HepG2 (cell line): ENCODE data around the gene ZNF30. TPM values are rescaled to one million over a fixed set of nuclear protein-coding genes. Genes with fewer than 3 reads are reported as not detected.

Source experiments
- FOXK1 ChIP-seq: sonication (generic); formaldehyde crosslinking; IDR thresholded peaks from 2 replicates; pipeline ENCODE4 v1.4.0; 2020; ENCODE audit warnings: low read depth, missing genetic modification reagents, borderline replicate concordance
- HDAC6 ChIP-seq: fragments of 200-600 bp; sonication (generic); IDR thresholded peaks from 2 replicates; pipeline ENCODE4 v1.7.0; 2017; ENCODE audit warnings: mild to moderate bottlenecking, antibody characterized with exemption, low read length, low read depth
- IKZF1 ChIP-seq: fragments of 450-650 bp; IDR thresholded peaks from 2 replicates; pipeline ENCODE4 v1.7.1; 2016
- MLLT10 ChIP-seq: sonication (generic); formaldehyde crosslinking; IDR thresholded peaks from 2 replicates; pipeline ENCODE4 v1.4.0; 2020; ENCODE audit warnings: missing genetic modification reagents
- SP4 ChIP-seq: sonication (generic); formaldehyde crosslinking; IDR thresholded peaks from 2 replicates; pipeline ENCODE4 v1.8.1; 2023; ENCODE audit warnings: mild to moderate bottlenecking, missing genetic modification reagents
- TOPORS ChIP-seq: sonication (generic); formaldehyde crosslinking; IDR thresholded peaks from 2 replicates; pipeline ENCODE4 v1.8.0; 2023; ENCODE audit warnings: mild to moderate bottlenecking, missing genetic modification reagents
- ZBTB21 ChIP-seq: sonication (generic); formaldehyde crosslinking; IDR thresholded peaks from 2 replicates; pipeline ENCODE4 v1.4.0; 2020; ENCODE audit warnings: missing genetic modification reagents
- ZBTB42 ChIP-seq: sonication (generic); formaldehyde crosslinking; IDR thresholded peaks from 2 replicates; pipeline ENCODE4 v1.5.0; 2020; ENCODE audit warnings: mild to moderate bottlenecking, missing genetic modification reagents
- ZBTB7A ChIP-seq: sonication (generic); formaldehyde crosslinking; IDR thresholded peaks from 2 replicates; pipeline ENCODE4 v1.8.0; 2022; ENCODE audit warnings: mild to moderate bottlenecking, missing genetic modification reagents
- ZKSCAN8 ChIP-seq: IDR thresholded peaks from 2 replicates; pipeline ENCODE4 v1.6.1; 2016; ENCODE audit warnings: borderline replicate concordance, missing genetic modification reagents, missing compliant biosample characterization
- ZNF331 ChIP-seq: sonication (generic); formaldehyde crosslinking; IDR thresholded peaks from 2 replicates; pipeline ENCODE4 v1.4.0; 2020; ENCODE audit warnings: missing genetic modification reagents
- ZNF496 ChIP-seq: sonication (generic); formaldehyde crosslinking; IDR thresholded peaks from 2 replicates; pipeline ENCODE4 v1.8.1; 2023; ENCODE audit warnings: mild to moderate bottlenecking, moderate library complexity, missing genetic modification reagents; ENCODE audit not compliant: insufficient replicate concordance
- ZNF569 ChIP-seq: sonication (generic); formaldehyde crosslinking; IDR thresholded peaks from 2 replicates; pipeline ENCODE4 v1.5.0; 2020; ENCODE audit warnings: mild to moderate bottlenecking, missing genetic modification reagents, moderate library complexity, borderline replicate concordance
- ZNF782 ChIP-seq: sonication (generic); formaldehyde crosslinking; IDR thresholded peaks from 2 replicates; pipeline ENCODE4 v1.4.0; 2020; ENCODE audit warnings: missing genetic modification reagents, mild to moderate bottlenecking, borderline replicate concordance
- ZNF839 ChIP-seq: sonication (generic); formaldehyde crosslinking; IDR thresholded peaks from 2 replicates; pipeline ENCODE4 v1.4.0; 2020; ENCODE audit warnings: missing genetic modification reagents, mild to moderate bottlenecking, borderline replicate concordance
- ZSCAN29 ChIP-seq: sonication (generic); formaldehyde crosslinking; conservative IDR thresholded peaks from 2 replicates; pipeline ENCODE4 v1.4.0; 2020; ENCODE audit warnings: mild to moderate bottlenecking, missing genetic modification reagents
- polyA plus RNA-seq, 8 experiments: library from polyadenylated mRNA; depleted of rRNA in 3 of 8; stranded (reverse) in 7 of 8; unstranded in 1 of 8; fragments of >200 nt; fragmentation: Illumina TruSeq in 4 of 8; extraction: Trizol in 4 of 8; gene quantifications; 2 replicates each; pipeline versions ENCODE4 v1.2.1 to v1.2.3, GENCODE V29; 2011 to 2016; ENCODE audit warnings: low read depth in 4 of 8, missing spikeins in 1 of 8, mixed read lengths in 1 of 8; ENCODE audit not compliant: insufficient read depth in 1 of 8
- total RNA-seq, 5 experiments: library from RNA; depleted of rRNA; stranded (reverse); fragments of >200 nt; fragmentation: Illumina TruSeq; extraction: Trizol; gene quantifications; 2 replicates each; pipeline ENCODE4 v1.2.3, GENCODE V29; 2016; ENCODE audit warnings: low read depth in 1 of 5
- TF ChIP-seq, protein P1 (sequence below): sonication (generic); formaldehyde crosslinking; IDR thresholded peaks from 2 replicates; pipeline ENCODE4 v1.4.0; 2020; ENCODE audit warnings: missing genetic modification reagents
- TF ChIP-seq, protein P2 (sequence below), 2 experiments: fragments of 450-650 bp in 1 of 2; sonication (generic) in 1 of 2; formaldehyde crosslinking; IDR thresholded peaks; 2 replicates each; pipeline versions ENCODE4 v1.5.0 to v1.8.0; 2020 to 2022; ENCODE audit warnings: mild to moderate bottlenecking in 1 of 2, missing genetic modification reagents in 1 of 2
- TF ChIP-seq, protein P3 (sequence below): sonication (generic); formaldehyde crosslinking; IDR thresholded peaks from 2 replicates; pipeline ENCODE4 v1.5.0; 2020; ENCODE audit warnings: mild to moderate bottlenecking, missing genetic modification reagents, borderline replicate concordance
- TF ChIP-seq, protein P4 (sequence below): sonication (generic); formaldehyde crosslinking; IDR thresholded peaks from 2 replicates; pipeline ENCODE4 v1.4.0; 2020; ENCODE audit warnings: mild to moderate bottlenecking, missing genetic modification reagents, borderline replicate concordance

The ZNF30 gene
- total and polyA plus RNA-seq, 2 of the 13 experiments (the other 11 are each of a cell fraction or from before 2014, with no cell fraction given), result 2.3 to 4.4 TPM

DNA sequence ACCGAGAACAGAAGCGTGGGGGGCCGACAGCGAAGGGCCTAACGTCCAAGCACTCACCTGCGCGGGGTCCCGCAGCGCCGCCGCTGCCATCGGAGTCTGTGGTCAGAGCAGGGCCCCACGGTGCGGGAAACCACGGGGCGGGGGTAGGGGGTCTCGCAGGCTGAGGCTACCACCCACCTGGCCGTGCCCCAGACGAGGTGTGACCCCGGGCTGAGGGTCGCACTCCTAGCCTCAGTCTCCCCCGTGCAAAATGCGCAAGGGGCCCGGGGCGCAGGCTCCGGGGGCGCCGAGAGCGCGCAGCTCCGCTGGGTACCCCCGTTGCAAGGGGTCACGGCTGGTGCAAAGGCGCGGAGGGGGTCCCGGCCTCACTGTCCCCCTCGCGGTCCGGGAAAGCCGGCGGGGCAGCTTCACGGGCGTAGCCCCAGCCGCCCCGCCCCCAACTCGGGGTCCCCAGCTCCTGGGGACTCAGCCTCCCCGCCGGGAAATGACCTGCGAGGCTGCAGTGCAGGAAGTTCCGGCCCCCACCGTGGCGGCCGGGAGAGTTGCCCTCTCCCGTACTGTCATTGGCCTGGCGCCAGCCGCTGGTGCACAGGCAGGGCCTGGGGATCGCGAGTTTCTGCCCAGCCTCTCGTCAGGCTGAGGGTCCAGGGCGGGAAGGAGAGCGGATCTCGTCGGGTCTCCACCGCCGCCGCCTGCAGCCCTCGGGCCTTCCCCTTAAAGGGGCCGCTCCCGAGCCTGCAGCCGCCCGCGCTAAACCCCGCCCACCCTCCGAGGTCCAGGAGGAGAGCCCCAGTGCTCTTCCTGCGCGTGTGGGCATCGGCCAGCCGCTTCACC, 37.1 kb downstream of the ZNF30 start, which contains the start of gene ZNF792 (continued):
- TF ChIP-seq, protein P1, sequence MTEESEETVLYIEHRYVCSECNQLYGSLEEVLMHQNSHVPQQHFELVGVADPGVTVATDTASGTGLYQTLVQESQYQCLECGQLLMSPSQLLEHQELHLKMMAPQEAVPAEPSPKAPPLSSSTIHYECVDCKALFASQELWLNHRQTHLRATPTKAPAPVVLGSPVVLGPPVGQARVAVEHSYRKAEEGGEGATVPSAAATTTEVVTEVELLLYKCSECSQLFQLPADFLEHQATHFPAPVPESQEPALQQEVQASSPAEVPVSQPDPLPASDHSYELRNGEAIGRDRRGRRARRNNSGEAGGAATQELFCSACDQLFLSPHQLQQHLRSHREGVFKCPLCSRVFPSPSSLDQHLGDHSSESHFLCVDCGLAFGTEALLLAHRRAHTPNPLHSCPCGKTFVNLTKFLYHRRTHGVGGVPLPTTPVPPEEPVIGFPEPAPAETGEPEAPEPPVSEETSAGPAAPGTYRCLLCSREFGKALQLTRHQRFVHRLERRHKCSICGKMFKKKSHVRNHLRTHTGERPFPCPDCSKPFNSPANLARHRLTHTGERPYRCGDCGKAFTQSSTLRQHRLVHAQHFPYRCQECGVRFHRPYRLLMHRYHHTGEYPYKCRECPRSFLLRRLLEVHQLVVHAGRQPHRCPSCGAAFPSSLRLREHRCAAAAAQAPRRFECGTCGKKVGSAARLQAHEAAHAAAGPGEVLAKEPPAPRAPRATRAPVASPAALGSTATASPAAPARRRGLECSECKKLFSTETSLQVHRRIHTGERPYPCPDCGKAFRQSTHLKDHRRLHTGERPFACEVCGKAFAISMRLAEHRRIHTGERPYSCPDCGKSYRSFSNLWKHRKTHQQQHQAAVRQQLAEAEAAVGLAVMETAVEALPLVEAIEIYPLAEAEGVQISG (CRISPR knock-in tag), result peak; percentile 58
- TF ChIP-seq, protein P2, sequence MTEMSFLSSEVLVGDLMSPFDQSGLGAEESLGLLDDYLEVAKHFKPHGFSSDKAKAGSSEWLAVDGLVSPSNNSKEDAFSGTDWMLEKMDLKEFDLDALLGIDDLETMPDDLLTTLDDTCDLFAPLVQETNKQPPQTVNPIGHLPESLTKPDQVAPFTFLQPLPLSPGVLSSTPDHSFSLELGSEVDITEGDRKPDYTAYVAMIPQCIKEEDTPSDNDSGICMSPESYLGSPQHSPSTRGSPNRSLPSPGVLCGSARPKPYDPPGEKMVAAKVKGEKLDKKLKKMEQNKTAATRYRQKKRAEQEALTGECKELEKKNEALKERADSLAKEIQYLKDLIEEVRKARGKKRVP (CRISPR knock-in tag; IDR thresholded peaks at IDR 0.05), result no peak
- TF ChIP-seq ZNF782 (CRISPR knock-in tag) (no peak), SP4 (no peak), ZNF569 (CRISPR knock-in tag) (no peak), ZBTB7A (no peak), HDAC6 (no peak), FOXK1 (CRISPR knock-in tag) (no peak; the same call in 1 of the 2 replicates), ZNF496 (CRISPR knock-in tag) (no peak), ZSCAN29 (CRISPR knock-in tag) (peak; percentile 56; the same call in 1 of the 2 replicates), ZNF331 (CRISPR knock-in tag) (no peak), ZBTB42 (CRISPR knock-in tag) (no peak), TOPORS (no peak), ZNF839 (no peak), ZBTB21 (CRISPR knock-in tag) (no peak), IKZF1 (no peak), MLLT10 (no peak), ZKSCAN8 (CRISPR knock-in tag) (no peak)
- TF ChIP-seq, protein P3, sequence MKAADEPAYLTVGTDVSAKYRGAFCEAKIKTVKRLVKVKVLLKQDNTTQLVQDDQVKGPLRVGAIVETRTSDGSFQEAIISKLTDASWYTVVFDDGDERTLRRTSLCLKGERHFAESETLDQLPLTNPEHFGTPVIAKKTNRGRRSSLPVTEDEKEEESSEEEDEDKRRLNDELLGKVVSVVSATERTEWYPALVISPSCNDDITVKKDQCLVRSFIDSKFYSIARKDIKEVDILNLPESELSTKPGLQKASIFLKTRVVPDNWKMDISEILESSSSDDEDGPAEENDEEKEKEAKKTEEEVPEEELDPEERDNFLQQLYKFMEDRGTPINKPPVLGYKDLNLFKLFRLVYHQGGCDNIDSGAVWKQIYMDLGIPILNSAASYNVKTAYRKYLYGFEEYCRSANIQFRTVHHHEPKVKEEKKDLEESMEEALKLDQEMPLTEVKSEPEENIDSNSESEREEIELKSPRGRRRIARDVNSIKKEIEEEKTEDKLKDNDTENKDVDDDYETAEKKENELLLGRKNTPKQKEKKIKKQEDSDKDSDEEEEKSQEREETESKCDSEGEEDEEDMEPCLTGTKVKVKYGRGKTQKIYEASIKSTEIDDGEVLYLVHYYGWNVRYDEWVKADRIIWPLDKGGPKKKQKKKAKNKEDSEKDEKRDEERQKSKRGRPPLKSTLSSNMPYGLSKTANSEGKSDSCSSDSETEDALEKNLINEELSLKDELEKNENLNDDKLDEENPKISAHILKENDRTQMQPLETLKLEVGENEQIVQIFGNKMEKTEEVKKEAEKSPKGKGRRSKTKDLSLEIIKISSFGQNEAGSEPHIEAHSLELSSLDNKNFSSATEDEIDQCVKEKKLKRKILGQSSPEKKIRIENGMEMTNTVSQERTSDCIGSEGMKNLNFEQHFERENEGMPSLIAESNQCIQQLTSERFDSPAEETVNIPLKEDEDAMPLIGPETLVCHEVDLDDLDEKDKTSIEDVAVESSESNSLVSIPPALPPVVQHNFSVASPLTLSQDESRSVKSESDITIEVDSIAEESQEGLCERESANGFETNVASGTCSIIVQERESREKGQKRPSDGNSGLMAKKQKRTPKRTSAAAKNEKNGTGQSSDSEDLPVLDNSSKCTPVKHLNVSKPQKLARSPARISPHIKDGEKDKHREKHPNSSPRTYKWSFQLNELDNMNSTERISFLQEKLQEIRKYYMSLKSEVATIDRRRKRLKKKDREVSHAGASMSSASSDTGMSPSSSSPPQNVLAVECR (CRISPR knock-in tag), result peak; percentile 75; the same call in 1 of the 2 replicates
- TF ChIP-seq, protein P4, sequence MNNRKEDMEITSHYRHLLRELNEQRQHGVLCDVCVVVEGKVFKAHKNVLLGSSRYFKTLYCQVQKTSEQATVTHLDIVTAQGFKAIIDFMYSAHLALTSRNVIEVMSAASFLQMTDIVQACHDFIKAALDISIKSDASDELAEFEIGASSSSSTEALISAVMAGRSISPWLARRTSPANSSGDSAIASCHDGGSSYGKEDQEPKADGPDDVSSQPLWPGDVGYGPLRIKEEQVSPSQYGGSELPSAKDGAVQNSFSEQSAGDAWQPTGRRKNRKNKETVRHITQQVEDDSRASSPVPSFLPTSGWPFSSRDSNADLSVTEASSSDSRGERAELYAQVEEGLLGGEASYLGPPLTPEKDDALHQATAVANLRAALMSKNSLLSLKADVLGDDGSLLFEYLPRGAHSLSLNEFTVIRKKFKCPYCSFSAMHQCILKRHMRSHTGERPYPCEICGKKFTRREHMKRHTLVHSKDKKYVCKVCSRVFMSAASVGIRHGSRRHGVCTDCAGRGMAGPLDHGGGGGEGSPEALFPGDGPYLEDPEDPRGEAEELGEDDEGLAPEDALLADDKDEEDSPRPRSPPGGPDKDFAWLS (CRISPR knock-in tag), result no peak
